EL (cell line): ENCODE data around the gene C1orf87.

ENCODE experiments used
- DNase-seq: peaks from one replicate; pipeline ENCODE4 v3.0.0-alpha.2; 2016

Gene C1orf87

DNA sequence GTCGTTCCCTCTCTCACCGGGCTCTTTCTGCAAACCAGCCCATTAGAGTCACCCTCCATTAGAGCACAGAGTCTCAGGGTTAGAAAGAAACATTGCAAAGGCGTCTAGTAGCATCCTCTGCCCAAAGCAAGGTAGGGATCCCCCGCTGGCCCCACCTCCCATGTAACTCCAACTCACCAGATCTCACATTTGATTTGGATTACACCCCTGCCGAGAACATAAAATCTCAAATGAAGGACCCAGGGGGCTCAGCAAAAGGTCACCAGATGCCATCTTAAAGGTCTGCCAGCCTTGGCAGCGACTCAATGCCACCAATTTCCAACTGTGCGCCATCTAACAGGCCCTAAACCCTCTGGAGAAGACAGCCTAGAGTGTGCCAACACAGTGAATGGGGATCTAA is 14.1 kb downstream of the C1orf87 start:
- DNase-seq = no peak

DNA sequence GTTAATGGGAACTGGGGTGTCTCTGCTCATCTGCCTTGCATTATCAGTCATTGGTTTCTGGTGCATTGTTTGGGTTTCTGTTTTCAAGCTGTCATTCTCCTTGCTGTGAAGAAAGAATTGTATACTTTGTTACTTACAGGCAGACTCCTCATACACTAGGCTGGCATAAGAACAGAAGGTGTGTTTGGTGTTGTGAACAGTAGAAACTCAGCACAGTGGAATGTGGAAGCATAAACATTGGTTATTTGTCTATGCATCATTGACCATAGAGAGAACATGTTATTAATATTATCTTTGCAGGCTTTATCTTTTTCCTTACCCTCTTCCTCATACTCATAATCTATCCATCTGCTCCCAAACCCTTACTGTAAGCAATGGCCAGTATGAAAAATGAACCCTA is 18.2 kb downstream of the C1orf87 start:
- DNase-seq = peak; percentile 10

DNA sequence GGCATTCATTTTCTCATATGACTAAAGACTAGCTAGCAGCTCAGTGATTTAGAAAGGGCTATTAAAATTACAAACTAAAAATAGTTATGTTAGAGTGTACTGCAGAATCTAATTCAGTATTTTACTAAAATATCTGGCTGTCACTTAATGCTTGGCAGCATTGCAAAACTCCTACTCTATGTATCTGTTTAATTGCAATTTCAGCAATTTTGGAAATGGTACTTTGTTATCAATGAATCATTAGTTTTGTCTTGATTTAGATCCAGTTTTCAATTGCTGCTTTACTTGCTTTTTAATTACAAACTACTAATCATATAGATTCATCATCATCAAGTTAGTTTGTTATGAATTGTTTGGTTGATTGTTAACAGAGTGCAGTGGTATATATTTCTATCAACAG is 19.2 kb downstream of the C1orf87 start:
- DNase-seq = no peak

DNA sequence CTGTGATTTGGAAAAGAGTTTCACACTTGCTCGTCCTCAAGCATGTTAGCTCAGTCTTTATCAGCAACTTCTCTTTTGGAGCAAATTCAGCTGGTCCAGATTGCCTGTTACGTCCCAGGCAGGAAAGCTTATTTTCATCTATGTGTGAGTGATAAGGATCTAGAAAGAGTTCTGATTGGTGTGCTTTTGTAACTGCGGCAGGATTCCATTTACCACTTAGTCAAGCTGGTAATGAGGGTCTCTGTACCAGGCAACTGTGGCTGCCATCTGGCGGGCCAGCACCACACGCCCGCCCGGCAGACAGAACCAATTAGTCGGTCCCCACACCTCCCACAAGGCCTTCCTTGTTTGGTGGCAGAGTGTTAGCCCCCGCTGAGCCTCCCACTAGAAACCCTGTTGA is 21.0 kb downstream of the C1orf87 start:
- no peak for DNase-seq

DNA sequence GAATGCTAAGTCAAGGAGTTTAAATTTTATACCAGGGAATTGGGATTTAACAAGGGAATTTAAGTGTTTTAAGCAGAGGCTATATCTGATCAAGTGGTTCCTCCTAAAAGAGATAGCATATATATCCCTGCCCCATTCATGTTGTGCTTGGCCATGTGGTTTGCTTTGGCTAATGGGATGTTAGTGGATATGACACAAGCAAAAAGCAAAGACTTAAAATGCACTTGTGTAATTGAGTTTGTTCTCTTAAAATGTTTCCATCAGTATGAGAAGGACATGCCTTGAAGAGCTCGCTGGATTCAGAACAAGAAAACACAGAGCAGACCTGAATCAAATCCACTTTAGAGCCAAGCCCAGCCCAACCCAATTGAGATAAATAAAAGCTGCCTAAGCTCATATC is 22.4 kb downstream of the C1orf87 start:
- no peak for DNase-seq

DNA sequence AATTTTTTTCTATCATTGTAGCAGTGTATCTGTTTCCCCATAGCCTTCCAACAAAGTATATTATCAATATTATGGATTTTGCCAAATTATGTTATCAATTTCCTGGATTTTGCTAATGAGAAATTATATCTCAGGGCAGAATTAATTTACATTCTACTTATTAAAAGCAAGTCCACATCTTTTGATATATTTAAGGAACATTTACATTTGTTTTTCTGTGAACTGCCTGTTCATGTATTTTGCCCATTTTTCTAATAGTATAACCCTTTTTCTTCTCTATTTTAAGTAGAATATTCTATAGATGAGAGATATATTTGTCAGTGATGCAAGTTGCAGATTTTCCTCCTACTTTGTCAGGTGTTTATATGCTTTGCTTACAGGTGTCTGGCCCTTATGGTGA is 24.4 kb downstream of the C1orf87 start:
- DNase-seq = no peak

DNA sequence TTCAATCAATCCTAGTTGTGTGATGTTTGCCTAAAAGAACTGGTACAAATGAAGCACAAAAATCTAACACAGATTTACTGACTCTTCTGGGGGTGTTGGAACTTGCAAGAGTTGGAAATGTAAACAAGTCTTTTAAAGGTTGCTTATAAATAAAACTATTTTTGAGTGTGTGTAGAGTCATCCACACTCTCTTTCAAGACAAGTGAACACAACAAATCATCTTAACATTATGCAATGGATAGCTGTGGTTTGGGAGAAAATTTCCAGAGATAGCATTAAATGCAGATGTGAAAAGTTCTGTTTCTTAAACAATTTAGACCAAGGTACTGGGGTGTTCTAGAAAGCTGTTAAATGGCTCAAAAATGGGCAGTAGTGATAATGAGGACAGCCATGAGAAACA is 28.7 kb downstream of the C1orf87 start:
- DNase-seq = no peak

DNA sequence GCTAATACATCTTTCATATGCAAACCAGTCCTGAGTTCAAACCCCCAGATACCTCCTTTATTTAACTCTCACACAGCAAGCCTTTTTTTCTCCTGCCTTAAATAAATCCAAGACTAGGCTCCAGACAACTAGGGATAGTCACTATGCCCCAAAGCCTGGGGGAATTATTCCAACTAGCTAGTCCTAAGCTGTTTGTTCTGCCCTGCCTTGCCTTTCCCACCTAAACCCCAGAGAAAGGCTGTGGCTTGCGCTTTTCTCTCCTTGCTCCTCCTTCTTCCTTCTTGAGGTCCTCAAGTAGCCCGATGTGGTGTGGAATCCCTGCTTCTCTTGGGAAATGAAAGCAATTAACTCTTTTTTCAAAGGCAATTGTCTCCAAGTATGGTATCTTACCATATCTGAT is 31.8 kb downstream of the C1orf87 start:
- no peak for DNase-seq

DNA sequence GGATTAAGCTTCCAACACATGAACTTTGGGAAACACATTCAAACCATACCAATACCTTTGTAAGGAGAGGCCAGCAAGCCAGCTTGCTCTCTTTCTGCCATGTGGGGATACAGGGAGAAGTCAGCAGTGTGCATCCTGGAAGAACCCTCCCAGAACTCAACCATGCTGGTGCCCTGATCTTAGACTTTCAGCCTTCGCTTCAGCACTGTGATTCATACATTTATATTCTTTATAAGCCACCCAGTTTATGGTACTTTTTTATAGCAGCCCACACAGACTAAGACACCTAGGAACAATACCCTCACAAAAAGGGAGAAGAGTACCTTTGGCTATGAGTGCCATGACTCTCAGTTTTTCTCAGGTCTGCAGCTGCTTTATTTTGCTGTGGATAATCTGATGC is 35.9 kb downstream of the C1orf87 start:
- DNase-seq = no peak

DNA sequence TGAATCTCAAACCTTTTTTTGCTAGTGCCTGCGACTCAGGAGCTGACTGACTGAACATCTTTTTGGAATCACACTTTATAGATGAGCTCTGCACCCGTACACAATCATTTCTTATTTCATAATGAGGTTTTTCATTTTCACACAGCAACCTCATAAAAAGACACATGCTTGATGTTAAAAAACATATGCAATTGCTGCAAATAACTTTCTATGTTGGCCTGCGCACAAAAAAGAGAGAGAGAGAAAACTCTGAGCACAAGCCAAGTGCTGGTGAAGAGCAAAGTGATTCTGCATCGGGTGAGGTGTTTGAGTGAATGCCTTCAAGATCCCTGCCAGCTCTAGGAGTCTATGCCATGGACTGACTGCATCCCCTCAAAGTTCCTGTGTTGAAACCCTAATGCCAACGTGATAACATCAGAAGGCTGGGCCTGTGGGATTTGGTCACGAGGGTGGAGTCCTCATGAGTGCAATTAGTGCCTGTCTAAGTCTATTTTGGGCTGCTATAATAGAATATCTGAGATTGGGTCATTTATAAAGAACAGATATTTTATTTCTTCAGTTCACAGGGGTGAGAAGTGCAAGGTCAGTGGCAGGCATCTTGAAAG is 36.6 kb downstream of the C1orf87 start:
- DNase-seq = no peak

DNA sequence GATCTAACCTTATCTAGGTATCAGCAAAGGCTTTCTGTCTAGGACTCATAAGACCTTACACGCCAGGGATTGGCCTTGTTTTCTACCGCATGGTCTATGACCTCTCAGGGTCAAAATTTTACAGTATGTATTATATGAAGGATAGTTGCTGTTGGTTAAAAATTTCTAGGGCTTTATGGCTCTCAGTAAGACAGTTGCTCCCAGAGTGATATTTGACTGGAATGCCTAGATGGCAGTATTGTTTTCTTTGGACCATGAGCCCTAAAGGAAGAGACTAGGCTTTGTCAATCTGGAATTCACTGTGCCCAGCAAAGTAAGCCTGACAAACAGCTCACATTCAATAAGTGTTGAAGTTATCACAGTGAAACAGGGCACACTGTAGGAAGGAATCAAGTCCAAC is 37.6 kb downstream of the C1orf87 start:
- no peak for DNase-seq

DNA sequence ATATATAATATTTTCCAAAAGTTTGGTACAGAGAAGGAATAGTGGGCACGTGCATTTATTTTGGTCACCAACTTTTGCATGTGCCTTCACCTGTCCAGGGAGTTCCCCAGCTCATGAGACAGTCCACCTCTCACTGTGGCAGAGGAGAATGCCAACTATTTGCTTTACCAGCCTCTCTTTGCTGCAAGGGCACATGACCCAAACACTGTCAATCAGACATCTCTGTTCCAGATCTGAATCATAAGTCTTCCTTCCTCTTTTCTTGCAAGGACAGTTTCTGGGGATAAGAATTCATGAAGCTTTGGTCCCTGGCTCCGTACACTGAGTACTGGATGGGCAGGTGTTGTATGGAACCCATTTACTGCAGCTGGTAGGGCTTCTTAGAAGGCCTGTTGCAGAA is 38.6 kb downstream of the C1orf87 start:
- DNase-seq = no peak

DNA sequence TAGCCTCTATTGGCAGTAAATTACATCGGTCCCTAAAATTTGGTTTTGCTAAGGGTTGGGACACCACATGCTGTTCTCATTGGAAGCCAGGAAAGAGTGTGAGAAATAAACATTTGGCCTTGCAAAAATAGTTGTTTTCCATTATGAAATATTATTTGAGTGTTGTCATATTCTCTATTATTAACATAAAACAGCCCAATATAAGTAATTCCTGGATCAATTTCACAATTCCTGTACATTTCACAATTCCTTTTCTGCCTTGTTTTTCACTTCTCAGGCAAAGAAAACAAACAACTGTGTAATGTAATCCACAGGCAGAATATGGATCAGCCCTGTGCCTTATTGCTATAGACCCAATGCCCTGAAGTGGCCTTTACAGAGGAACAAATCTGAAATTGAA is 40.5 kb downstream of the C1orf87 start:
- DNase-seq = no peak

DNA sequence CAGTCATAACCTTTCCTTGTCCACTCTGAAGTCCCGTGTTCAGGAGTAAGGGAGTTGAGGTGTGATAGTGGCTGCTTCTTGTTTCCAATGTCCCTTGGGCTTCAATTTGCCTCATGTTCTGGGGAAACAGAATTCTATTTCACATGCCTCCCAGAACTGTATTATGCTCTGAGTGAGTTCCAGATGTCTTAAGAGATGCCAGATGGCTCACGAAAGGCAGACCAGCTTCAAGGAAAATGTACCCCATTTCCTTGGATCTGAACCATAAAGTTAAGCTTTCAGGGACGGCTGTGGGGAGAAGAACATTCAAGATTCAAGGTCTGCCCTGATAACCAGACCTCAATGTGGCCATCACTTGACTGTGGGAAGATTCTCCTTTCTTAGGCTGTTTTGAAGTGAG is 42.4 kb downstream of the C1orf87 start:
- DNase-seq = no peak

DNA sequence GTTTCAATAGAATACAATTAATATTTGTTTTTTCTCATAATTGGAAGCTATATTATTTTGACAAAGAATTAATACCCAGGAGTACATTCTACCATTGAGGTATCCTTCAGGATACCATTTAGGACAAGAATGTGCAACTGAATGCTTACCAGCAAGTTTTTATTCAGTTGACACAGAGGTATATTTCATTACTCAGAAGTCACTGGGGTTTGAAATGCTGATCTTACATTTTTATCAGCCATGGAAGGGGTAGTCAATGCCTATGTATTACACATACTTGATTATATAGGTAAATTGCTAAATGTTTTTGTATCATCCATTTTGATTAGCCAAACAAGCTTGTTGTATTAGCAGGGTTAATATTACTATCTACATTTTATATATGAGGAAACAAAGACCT is 48.0 kb downstream of the C1orf87 start:
- DNase-seq = no peak

DNA sequence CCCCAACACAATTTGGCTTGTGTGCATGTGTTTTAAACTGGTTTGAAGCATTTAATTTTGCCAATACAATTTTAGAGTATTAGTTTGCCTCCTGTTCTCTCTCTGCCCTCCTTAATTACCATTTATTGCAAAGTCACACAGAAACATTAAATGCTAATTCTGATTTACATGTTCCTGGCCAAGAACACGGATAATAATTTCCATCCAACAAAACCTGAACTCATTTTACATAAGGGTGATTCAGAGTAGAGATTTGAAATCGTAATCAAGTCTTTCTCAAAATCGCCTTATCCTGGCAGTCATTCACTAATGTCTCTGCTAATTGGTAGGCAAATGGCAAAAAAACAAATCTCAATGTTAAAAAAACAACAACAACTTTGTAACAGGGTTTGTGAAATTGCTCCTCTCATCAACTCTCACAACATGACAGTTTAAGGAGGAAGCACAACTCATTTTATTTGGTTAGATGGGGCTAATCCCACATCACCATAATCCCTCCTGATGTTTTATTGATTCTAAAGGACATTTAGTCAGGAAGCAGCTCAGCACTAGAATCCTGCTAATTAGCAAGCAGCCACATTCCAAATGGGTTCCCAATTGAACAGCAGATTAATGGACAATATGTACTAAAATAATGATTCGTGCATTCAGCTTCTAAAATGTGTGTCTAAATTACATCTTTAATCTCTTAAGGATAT is 55.9 kb downstream of the C1orf87 start:
- no peak for DNase-seq

DNA sequence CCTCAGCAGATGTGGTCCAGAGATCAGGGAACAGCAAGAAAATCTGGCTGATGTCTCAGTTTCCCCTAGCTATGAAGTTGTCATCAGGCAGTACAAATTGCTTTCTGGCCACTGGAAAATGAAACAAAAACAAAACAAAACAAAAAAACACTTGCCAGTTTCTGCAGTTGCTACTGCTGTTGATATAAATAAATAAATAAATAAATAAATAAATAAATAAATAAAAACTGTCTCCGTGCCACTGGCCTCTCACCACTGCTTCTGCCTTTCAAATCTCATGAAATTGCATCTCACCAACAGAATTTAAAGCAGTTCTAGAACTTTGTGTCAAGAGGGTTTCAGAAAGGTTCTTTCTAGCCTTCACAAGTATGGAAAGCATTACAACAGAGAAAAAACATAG is 62.9 kb downstream of the C1orf87 start:
- no peak for DNase-seq

DNA sequence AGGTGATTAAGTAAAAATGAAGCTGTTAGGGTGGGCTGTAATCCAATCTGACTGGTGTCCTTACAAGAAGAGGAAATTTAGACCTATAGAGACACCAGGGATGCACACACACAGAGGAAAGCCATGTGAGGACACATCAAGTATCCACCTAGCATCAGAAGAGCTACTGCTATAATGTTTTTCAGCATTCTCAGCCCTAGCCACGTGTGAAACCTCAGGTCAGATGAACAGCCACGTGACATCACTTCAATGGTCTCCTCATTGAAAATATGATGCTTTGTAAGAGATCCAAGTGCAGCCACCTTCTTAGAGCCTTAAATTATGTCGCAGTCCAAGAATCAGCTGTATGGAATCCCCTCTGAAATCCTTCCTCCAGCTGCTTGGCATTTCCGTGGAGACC is 65.1 kb downstream of the C1orf87 start:
- DNase-seq = no peak

DNA sequence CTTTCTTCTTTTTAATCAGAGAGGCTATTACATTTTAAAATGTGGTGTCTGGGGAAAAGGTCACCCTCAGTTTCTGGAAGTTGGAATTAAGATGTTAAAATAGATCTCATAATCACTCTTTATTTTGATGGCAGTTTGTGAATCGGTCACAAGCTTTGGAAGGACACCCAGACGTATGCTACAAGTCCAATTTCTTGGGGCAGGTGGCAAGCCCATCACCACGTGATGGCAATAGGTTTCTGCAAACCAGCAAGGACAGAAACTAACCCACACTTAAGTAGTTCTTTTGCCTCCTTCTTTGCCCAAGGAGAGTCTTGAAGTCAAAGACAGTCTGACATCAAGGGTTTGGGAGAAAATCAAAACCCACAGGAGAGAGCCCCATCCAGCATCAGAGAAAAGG is 72.9 kb downstream of the C1orf87 start:
- DNase-seq = no peak

DNA sequence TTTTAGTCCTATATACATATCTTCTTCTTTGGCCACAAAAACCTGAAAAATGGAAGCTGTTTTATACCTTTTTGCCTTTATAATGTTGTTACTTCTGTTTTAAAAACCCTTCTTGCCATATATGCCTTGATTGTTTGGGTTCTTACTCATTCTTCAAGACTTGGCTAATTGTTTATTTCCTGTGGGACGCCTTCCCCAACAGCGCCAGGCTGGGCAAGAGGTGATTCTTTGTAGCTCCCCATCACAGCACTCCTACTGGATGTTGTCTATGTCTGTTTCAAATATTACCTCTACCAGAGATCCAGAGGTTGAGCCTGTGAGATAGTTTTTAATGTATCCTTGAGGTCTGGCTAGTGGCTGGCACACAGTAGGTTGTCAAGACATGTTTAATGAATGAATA is 73.8 kb downstream of the C1orf87 start:
- no peak for DNase-seq

DNA sequence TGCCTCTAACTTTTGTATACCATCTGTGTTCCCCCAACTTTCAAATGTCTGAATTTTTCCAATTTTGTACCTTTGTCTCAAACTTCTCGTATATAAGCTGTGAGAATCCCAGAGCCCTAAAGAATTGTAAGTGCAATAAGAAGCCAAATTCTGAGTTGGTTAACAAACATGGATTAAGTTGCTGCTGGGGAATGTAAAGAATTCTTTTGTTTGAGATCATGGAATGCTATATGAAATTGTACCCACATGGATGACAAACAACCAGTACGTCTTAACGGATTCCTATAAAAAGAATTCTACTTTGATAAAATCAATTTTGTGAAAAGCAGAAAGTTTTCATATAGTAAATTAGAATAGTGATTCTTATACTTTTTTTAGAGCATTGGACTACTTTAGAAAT is 74.6 kb downstream of the C1orf87 start:
- DNase-seq = no peak

DNA sequence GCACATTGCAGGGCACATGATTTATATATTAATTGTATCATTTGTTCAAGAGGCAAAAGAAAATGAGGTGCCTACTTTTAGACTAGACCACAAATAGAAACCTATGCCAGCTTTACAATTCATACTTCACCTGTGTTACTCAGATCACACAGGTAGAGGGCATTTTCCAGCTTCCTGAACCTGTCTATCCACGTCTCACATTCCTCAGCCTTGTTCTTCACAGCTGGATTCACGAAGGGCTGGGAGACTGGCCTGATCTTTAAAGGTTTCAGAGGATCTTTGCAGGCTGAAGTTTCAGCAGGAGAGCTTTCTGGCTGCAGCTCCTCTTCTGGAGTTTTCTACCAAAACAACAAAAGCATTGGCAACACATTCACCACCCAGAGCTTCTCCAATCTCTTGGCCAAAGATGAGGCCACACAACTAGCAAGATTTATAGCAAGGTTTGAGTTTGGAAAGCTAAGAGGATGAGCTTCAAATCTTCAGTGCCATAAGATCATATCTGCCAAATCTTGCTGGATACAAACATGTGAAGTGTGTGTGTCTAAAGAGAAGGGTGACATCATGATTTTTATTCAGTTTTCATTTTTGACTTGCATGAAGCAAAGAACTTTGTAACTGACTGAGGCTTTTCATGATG is 76.0 kb downstream of the C1orf87 start:
- no peak for DNase-seq

DNA sequence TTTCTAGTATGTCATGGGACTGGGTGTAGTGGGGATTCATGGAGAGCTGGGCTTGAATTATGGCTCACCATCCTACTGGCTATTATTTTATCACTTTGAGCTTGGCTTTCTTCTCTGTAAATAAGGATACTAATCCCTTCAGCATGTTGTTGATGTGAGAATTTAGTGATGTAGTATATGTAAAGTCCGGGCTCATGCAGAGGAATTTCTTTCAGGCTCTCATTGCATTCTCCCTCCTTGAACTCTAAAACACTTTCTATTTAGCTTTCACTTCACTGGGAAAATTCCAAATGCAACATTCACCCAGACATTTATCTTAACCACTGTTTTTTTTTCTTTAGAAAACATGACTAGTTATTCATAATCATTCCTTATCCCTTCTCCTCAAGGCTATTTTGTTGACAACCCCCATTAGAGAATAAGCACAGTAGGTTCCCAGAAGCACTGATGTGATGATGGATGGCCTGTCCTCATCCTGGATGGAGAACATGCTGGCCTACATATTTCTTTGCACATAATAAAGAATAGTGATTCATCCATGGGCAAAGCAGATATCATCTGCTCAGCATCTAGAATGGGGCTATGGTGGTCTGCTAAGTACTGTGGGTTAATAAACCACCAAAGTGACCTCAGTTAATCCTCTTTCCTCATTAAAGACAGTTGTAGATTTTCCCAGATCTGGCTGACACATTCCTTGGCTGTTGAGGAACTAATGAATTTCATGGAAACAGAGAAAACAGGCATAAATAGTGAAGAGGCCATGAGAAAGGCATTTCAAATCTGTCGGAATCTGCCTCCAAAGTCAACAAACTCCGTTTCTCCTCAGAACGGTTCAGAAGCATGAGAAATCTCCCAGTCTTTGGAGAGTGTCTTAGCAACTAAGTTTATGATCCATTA is 79.0 kb downstream of the C1orf87 start:
- peak; percentile 55 for DNase-seq
